NCI-H1694 treated with DMSO at 0.1 percent for 48 hours (cell line): ENCODE results near the gene OSBPL9.
"Not testable (repeated sequence)": the region's sequence is repeated elsewhere in the genome, so short reads cannot be mapped to it uniquely, and the experiment has no call there.

Experiments used
- DNase-seq: peaks from one replicate; lab custom pipeline; 2025; lab: John Stamatoyannopoulos, UW

OSBPL9 gene

DNA sequence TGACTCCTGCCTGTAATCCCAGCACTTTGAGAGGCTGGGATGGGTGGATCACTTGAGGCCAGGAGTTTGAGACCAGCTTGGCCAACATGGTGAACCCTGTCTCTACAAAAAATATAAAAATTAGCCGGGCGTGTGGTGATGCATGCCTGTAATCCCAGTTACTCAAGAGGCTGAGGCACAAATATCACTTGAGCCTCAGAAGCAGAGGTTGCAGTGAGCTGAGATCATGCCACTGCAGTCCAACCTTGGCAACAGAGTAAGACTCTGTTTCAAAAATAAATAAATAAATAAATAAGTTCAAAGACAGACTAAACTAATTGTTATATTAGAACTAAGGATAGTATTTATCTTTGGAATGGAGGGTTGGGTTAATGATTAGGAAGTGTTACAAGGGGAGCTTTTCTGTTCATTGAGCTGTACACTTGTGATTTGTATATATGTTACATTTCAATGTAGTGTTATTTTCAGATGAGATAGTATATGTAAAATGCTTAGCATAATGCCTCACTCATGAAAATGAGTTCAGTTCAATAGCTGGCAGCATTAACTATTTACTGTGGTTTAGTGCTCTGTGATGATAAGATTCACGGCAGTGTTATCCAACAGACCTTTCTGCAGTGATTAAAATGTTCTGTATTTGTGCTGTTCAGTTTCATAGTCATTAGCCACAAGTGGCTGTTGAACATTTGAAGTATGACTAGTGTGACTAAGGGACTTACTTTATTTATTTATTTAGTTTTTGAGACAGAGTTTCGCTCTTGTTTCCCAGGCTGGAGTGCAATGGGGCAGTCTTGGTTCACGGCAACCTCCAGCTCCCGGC lies 47.7 kb downstream of the OSBPL9 start:
- DNase-seq, result no peak

DNA sequence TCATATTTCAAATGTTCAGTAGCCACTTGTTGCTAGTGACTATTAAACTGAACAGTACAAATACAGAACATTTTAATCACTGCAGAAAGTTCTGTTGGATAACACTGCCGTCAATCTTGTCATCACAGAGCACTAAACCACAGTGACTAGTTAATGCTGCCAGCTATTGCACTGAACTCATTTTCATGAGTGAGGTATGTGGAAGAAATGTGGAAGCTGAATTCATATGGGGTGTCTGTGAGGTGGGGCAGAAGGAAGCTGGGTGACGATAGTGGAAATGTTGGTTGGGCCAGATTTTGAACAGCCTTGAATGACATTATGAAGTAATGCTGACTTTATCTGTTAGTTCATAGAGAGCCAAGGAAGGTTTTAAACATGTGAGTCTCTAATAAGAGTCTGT lies 49.6 kb downstream of the OSBPL9 start:
- DNase-seq, result no peak

DNA sequence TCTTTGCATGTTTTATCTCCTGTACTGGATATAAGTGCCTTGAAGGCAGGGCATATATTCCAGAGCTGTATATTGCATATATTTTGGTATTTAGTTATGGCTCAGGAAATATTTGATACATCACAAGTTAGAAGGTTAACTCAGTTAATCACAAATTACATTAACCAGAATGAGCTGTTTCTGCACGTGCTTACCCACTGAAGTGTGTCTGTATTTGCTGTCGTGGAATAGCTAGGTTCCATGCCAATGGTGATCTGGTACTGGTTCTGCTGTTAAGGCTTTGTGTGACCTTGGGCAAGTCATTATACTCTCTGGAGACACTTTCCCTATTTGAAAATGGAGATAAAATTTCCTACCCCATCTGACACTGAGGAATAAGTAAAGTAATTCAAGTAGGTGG lies 50.7 kb downstream of the OSBPL9 start:
- no peak for DNase-seq

DNA sequence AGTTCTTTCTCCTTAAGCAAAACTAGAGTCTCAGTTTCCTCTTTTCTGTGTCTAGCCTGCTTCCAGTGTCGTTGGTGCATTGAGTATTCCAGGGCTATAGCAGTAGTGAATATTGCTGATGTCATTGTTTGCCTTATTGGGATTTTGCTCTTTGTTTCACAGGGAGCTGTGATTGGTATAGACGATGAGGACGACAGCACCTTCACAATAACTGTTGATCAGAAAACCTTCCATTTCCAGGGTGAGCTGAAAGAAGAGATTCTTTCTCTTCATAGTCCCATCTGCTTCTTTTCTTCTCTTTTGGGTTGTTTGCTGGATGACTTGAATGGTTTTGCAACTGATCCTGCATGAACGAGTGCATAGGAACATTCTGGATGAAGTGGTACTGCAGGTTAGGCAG lies 52.4 kb downstream of the OSBPL9 start:
- DNase-seq, result peak; percentile 61

DNA sequence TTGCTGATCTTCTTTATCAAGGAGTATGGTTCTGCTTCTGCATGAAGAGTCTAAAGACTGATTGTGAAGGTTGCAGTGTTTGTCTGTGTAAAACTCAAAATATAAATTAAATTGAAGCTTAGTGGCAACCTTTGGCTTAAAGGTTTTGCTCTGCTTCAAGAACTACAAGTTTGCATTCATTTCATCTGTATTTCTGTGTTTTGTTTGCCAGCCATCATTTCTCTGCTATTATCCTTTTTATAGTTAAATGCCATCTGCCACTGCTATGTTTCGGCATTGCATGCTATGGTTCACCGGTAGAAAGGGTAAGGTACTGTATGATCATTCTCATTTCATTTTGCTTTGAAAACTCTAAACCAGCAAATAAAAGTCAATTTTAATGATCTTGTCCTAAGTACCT lies 52.9 kb downstream of the OSBPL9 start:
- DNase-seq, result peak; percentile 73

DNA sequence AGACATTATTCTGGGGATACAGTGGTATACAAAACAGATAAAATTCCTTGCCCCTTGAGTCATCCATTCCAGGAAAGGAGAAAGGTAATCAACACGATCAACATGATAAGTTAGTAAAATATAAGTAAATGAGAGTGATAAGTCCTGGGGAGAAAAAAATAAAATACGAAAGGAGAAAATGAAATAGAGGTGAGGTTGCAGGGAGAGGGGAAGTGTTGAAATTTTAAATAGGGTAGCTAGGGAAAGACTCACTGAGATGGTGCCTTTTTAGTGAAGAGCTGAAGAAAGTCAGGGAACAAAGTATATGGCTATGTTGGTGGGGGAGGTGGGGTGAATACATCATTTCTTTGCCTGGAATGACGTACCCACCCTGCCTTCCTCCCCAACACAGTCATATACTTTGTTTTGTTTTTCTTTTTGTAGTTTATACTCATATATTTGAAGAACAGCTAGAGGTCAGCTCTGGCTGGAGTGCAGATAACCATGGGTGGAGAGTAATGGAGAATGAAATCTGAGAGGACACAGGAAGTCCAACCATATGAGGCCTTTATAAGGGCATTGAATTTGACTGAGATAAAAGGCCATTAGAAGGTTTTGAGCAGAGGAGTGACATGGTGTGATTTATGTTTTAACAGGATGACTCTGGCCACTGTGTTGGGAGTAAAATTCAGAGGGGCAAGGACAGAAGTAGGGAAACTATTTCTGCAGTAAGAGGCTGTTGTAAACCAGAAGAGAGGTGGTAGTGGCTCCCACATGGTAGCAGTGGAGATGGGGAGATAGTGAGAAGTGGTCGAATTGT lies 54.8 kb downstream of the OSBPL9 start:
- no peak for DNase-seq

DNA sequence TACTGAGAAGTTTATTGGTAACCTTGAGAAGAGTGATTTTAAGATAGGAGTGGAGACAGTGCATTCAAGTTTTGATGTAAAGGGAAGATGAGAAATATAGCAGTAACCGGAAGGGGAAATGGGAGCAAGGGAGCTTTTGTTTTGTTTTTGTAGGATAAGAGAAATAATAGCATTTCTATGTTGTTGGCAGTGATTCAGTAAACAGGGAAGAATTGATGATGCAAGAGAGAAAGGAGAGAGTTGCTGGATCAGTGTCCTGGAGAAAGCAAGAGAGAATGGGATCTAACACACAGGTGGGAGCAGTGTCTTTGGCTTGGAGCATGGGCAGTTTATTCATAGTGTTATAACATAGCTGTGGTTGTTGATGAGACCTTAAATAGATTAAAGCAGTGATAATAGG lies 56.4 kb downstream of the OSBPL9 start:
- DNase-seq, result no peak

DNA sequence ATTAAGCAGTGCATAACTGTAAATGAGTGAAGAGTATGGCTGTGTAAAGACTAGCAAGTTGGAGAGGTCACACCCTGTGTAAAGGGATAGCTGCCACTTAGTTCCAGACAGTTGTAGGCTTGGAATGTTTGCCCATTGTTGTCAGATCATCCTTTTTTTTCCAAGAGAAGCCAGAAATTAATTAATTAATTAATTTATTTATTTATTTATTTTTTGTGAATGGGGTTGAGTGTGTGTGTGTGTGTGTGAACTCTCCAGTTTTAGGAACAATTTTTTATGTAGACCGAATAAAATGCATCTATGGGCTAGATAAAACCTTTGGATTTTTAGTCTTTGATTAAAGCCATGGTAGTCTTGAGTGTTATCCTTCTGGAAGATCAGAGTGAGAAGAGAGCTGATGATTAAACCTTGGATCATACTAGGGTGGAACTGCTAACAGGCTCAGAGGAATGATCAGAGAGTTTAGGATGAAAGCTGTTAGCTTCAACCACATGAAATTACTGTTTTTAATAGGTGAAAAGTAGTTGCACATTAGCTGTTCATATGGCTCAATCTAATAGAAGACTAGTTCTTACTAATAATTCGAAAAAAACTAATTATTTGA lies 58.4 kb downstream of the OSBPL9 start:
- no peak for DNase-seq

DNA sequence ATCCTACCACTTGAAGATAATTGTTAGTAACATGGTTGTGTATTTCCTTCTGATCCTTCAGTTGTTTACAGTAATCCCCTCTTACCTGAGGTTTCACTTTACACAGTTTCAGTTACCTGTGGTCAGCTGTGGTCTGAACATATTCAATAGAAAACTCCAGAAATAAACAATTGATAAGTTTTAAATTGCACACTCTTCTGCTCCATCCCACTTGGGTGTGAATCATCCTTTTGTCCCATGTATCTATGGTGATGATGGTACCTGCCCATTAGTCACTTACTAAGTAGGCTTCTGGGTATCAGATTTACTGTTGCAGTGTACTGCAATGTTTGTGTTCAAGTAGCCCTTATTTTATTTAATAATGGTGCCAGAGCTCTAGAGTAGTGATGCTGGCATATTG lies 62.5 kb downstream of the OSBPL9 start:
- no peak for DNase-seq

DNA sequence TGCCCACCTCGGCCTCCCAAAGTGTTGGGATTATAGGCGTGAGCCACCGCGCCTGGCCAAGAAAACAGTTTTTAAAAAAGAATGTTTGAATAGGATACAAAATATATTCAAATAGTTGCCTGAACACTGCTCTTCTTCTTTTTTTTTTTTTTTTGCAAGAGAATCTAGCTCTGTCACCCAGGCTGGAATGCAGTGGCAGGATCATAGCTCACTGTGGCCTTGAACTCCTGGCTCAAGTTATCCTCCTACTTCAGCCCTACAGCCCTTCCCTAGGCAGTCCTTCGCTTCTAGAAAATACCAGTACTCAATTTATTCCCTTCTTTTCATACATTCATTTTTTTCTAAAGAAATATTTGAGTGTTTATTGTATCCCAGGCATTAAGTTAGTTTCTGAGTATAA lies 67.9 kb downstream of the OSBPL9 start:
- DNase-seq, result no peak

DNA sequence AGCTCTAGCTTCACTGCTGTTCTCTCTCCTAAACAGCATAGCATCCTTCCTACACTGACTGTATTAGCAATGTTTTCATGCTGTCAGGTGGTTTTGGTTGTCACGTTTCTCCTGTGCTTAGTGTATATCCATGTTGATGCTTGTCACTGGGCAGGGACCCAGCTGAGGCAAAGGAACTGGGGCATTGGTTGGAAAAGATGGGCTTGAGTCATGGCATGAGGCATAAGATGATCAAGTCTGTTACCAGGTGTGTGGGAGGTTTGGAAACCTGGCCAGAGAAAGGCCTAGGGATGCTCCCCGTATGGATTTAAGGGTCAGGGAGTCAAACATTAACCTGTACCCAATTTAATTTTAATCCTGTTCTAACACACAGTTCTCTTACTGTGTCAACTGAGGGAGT lies 69.6 kb downstream of the OSBPL9 start:
- no peak for DNase-seq

DNA sequence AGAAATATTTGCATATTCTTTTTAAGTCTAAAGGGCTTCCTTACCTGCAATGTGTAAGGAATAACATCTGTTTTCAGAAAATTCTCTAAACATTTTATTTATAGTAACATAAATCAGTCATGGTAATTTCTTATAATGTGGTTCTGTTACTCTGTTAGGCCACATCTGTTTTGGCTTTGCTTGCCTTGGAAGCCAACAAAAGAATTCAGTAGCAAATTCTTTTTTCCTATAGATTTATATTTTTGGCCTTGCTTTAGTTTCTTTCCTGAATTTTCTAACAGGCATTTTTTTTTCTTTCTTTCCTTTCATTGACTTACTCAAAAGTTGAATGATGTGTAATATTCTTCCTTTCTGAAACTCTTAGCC lies 72.2 kb downstream of the OSBPL9 start:
- no peak for DNase-seq

DNA sequence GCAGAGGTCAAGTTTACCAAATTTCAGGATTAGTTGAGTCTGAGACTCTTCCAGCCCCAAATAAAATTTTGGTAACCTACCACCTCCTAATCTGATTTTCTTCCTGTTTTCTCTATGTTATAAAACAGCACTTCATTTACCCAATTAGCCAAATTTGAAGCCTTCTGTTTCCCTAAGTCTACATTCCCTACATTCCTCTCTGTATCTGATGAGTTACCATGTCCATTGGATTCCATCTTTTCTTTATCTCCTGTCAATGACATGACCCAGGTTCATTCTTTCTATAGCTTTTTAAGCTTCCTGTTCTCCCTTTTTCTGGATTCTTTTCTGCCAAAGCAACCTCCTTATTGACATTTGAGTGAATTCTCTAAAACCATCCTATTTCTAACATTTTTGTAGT lies 72.8 kb downstream of the OSBPL9 start:
- no peak for DNase-seq

DNA sequence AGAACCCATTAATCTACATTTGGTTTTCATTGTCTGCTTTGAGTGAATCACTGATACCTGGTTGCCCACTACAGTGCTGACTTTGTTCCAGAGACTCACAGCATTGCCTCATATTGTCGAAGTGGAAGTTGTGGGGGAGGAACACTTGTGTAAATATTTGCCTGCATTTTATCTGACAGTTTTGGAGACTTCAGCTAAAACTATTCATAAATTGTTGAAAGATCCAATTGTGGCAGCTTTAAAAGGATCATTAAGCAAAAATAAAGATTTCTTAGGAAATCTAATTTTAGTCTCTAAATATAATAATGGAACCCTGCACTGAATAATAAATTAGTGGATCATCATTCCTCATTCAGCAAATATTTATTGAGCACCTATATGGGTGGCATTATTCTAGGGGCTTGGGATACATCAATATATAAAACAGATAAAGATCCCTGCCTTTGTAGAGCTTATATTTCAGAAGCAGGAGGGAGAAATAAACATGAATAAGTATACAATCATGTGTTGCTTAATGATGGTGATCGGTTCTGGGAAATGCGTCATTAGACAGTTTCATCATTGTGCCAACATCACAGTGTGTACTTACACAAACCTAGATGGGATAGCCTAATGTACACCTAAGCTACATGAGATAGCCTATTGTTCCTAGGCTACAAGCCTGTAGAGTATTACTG lies 73.5 kb downstream of the OSBPL9 start:
- no peak for DNase-seq

DNA sequence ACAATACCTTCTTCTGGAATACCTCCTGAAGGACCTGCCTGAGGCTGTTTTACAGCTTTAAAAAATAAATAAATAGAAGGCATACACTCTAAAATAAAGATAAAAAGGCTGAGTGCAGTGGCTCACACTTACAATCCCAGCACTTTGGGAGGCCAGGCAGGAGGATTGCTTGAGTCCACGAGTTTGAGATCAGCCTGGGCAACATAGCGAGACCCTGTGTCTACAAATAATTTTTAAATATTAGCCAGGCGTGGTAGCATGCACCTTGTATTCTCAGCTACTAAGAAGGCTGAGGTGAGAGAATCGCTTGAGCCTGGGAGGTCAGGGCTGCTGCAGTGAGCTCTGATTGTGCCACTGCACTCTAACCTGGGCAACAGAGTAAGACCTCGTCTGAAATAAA lies 75.0 kb downstream of the OSBPL9 start:
- no peak for DNase-seq

DNA sequence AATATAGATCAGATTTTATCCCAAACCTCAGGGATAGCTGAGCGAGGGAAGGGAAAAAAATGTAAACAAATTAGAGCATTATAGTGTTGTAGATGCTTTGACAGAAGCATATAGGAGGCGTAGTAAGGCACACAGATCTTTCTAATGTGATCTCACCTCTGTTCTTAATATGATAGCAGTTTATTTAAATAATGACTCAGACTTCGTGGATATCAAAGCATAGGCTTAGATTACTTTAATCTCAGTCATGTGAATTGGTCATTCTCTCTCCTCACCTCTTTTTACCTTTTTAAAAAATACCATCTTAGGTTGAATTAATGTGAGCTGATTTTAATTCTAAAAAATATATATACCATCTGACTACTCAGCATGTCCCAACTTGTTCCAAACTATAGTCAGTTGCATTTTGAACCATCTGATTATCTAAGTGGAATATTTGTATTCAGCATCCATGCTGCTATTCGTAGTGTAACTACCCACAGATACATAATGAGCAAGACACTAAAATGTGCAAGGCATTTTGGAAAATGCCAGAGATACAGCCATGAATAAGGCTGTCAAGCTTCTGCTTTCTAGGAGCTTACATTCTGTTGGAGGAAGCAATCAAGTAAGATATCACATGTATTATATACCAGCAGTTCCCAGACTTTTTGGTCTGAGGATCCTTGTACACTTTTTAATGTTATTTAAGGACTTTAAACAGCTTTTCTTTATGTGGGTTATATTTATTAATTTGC lies 76.7 kb downstream of the OSBPL9 start:
- peak; percentile 41 for DNase-seq

DNA sequence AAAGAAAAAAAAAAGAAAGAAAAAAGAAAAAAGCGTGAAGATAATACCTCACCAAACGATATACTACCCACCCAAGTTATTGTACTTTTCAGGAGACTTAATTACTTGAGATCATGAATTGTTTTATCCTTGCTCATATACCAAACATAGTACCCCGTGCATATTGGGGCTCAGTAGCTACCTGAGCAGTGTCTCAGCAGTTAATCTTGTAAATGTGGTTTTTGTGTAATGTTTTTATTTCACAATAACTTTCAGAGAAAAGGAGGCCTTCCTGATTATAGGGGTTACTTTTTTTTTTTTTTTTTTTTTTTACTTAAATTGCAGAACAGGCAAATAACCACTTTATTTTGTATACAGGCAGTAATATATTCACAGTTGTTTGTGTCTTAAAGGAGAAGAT lies 80.3 kb downstream of the OSBPL9 start:
- DNase-seq, result no peak

DNA sequence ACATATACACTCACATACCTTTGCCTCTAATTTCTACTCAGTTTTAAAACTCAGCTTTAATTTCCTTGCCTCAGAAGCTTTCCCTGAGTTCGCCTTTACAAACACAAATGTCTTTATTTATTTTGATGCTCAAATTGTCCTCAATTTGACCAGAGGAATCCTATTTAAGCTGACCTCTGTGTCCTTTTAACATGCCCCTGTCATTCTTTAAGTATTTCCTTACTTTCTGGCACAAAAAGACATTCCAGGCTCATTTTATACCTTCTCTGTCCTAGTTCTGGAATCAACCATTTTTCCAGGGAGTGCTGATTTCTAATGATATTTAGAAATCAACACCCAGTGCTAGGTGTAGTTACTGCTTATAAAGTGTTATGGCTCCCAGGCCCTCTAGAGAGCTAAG lies 82.5 kb downstream of the OSBPL9 start:
- no peak for DNase-seq

DNA sequence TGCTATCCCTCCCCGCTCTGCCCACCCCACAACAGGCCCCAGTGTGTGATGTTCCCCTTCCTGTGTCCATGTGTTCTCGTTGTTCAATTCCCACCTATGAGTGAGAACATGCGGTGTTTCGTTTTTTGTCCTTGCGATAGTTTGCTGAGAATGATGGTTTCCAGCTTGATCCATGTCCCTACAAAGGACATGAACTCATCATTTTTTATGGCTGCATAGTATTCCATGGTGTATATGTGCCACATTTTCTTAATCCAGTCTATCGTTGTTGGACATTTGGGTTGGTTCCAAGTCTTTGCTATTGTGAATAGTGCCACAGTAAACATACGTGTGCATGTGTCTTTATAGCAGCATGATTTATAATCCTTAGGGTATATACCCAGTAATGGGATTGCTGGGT lies 84.9 kb downstream of the OSBPL9 start:
- DNase-seq, result not testable (repeated sequence)

DNA sequence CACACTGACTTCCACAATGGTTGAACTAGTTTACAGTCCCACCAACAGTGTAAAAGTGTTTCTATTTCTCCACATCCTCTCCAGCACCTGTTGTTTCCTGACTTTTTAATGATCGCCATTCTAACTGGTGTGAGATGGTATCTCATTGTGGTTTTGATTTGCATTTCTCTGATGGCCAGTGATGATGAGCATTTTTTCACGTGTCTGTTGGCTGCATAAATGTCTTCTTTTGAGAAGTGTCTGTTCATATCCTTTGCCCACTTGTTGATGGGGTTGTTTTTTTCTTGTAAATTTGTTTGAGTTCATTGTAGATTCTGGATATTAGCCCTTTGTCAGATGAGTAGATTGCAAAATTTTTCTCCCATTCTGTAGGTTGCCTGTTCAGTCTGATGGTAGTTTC lies 85.3 kb downstream of the OSBPL9 start:
- not testable (repeated sequence) for DNase-seq

DNA sequence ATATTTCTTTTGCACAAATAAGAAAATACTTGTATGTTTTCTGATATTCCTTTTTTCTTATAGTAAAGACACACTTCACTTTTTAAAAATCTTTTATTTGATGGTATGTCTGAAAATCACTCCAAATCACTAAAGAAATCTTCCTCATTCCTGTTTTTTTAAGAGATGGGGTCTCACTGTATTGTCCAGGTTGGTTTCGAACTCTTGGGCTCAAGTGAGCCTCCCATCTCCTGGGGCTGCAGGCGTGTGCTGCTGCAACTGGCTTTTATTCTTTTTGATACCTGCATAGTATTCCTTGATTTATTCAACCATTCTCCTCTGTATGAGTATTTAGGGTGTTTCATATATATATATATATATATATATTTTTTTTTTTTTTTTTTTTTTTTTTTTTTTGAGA lies 88.1 kb downstream of the OSBPL9 start:
- no peak for DNase-seq
